ENCODE results near the gene MYL5. TPM values are rescaled to one million over a fixed set of nuclear protein-coding genes. Genes with fewer than 3 reads are reported as not detected.

The MYL5 gene
- total RNA-seq, 1 donor from 2014 or later: 27.9 TPM

DNA sequence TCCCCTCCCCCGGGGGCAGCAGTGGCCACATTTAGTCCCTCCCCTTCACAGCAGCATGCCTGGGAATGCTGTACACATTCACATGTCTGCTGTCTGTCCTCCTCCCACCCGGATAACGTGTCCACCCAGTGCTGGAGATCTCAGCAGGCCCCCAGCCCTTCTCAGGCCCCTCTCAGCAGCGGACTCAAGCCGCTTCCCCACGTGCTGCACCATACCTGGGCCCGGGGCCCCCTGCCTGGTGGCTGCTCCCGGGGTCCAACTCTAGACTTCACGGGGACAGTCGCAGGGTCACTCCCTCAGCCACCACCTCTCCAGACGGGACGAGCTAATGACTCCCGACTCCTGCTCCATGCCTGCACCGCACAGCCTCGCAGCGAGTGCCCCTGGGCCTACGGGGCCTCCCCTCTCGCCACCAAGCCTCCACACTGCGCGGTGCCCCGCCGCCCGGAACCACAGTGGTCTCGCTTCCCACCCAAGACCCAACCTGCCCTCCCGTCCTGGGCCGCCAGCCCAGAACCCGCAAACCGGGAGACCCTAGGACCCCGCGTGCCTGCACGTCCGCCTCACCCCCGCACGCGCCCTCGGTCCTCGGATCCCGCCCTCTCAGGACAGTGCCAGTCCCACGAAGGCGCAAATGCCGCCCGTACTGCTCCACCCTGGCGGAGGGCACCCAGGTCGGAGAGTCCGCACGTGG, 30.0 kb downstream of the MYL5 start:
- intact Hi-C loops (cut with micrococcal nuclease): loop anchor here (2.0 kb wide), 1 partner anchor 268 kb away; the partner anchor contains the start of gene DGKQ

DNA sequence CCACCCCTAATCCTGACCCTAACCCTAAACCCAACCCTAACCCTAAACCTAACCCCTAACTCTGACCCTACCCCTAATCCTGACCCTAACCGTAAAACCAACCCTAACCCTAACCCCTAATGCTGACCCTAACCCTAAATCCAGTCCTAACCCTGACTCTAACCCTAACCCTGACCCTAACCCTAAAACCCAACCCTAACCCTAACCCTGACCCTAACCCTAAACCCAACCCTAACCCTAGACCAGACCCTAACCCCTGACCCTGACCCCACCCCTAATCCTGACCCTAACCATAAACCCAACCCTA, 30.6 kb downstream of the MYL5 start:
- intact Hi-C loops (cut with micrococcal nuclease): loop anchor here (1.0 to 5.0 kb wide), 12 partner anchors 21 to 876 kb away; partner anchors contain the start of genes ATP5ME, DGKQ, GAK and MYL5

DNA sequence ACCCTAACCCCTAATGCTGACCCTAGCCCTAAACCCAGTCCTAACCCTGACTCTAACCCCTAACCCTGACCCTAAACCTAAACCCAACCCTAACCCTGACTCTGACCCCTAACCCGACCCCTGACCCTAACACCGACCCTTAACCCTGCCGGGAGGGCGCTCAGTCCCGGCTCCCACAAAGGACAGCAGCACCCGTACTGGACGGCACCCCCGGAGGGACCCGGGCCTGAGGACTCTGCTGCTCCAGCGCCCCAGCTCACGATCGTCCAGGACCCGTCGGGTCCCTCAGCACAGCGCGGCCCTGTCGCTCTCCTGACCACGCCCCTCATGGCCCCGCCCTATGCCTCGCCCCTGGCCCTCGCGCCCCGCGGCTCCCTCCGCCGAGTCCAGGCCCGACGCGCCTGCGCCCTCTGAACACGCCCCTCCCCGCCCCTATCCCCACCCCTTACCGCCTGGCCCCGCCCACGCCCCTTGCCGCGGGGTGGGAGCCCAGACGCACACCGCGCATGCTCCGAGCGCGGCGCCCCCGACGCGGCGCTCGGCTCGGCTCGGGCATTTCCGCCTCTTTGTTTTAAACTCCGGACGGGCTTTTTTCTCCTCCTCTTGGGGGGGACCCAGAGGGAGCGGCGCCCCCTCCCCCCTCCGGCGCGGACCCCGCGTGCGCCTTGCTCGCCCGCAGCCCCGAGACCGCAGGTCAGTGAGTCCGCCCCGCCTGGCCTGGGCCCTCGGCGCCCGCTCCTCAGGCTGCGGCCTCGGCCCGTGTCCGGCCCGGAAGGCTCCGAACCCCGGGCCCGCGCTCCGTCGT, 31.1 kb downstream of the MYL5 start, which contains the start of gene PCGF3:
Gene PCGF3 (plus strand): TSS at position 555 of the 805 bp plus-strand sequence. CDS start 27,849 bp downstream, outside the sequence.
- intact Hi-C loops (cut with micrococcal nuclease): loop anchor here (1.0 to 5.0 kb wide), 12 partner anchors 21 to 876 kb away; partner anchors contain the start of genes ATP5ME, DGKQ, GAK and MYL5

DNA sequence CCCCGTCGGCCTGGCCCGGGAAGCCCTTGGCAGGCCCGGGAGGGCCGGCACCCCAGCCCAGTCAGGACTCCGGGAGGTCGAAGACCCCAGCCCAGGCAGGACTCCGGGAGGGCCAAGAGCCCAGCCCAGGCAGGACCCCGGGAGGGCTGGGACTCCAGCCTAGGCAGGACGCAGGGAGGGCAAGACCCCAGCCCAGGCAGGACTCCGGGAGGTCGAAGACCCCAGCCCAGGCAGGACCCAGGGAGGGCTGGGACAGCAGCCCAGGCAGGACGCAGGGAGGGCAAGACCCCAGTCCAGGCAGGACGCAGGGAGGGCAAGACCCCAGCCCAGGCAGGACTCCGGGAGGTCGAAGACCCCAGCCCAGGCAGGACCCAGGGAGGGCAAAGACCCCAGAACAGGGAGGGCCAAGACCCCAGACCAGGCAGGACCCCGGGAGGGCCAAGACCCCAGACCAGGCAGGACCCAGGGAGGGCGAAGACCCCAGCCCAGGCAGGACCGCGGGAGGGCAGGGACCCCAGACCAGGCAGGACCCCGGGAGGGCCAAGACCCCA, 31.8 kb downstream of the MYL5 start:
- intact Hi-C loops (cut with micrococcal nuclease): loop anchor here (5.0 kb wide), 1 partner anchor 584 kb away; the partner anchor contains the start of gene ZNF718

DNA sequence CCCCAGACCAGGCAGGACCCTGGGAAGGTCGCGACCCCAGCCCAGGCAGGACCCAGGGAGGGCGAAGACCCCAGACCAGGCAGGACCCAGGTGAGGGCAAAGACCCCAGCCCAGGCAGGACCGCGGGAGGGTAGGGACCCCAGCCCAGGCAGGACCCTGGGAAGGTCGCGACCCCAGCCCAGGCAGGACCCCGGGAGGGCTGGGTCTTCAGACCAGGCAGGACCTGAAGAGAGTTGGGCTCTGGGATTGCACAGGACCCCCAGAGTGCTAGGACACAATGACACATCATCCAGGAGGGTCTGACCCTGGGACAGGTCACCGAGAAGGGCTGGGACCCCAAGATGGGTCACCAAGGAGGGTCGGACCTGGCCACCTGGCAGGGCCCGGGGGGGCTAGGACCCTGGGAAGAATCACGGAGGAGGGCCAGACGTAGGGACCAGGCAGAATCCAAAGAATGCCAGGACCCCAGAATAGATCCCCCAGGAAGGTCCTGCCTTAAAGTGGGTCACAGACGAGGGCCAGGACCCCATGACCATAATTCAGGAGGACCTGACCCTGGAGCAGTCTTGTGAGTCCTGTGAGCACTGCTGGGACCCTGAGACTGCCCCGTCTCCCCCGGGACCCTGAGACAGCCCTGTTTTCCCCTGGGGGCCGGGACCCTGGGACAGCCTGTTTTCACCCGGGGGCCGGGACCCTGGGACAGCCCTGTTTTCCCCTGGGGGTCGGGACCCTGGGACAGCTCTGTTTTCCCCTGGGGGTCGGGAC, 32.7 kb downstream of the MYL5 start:
- intact Hi-C loops (cut with micrococcal nuclease): loop anchor here (5.0 kb wide), 1 partner anchor 585 kb away; the partner anchor contains the start of gene ZNF718

DNA sequence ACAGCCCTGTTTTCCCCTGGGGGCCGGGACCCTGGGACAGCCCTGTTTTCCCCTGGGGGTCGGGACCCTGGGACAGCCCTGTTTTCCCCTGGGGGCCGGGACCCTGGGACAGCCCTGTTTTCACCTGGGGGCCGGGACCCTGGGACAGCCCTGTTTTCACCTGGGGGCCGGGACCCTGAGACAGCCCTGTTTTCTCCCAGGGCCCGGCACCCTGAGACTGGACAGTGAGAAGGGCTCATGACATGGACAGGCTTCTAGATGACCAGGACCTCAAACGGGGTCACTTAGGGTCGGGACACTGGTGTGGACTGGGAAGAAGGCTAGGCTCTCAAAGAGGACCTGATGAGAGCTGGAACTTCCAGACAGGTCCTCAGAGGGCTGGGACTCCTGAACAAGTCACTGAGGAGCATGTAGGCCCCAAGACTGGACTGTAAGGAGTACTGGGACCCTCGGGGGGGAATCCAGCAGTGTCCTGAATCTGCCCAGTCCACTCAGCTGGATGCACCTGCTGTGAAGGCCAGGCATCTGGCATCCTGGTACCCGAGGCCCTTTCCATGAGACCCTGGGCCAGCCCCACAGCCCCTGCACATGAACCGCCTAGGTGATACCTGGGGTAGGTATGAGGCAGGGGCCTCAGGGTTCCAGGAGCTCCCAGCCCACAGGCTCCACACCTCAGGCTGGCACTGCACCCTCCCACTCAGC, 33.7 kb downstream of the MYL5 start:
- intact Hi-C loops (cut with micrococcal nuclease): loop anchor here (5.0 kb wide), 1 partner anchor 586 kb away; the partner anchor contains the start of gene ZNF718

DNA sequence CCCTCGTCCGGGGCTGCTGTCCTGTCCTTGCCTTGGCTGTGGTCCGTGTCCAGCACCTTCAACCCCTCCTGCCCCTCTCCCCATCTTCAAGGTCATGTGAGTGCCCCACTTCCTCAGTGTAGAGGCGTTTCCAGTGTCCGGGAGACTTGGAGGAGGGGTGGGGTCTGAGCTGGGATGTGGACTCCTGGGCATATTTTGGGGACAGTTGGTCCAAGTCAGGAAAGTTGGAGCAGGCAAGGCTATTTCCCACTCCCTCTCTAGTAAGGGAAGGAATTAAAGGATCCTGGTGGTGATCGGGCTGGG, 34.2 kb downstream of the MYL5 start:
- intact Hi-C loops (cut with micrococcal nuclease): loop anchor here (5.0 kb wide), 1 partner anchor 586 kb away; the partner anchor contains the start of gene ZNF718

DNA sequence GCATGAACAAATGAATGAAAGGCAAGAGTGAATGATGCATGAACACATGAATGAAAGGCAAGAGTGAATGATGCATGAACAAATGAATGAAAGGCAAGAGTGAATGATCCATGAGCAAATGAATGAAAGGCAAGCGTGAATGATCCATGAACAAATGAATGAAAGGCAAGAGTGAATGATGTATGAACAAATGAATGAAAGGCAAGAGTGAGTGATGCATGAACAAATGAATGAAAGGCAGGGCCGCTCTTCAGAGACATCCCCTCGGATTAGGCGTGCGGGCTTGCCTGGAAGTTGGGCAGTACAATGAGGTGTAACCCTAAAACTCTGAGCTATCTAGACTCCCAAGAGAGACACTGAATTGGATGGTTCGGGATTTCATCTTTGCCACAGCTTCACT, 35.0 kb downstream of the MYL5 start:
- intact Hi-C loops (cut with micrococcal nuclease): loop anchor here (5.0 kb wide), 1 partner anchor 587 kb away; the partner anchor contains the start of gene ZNF718

DNA sequence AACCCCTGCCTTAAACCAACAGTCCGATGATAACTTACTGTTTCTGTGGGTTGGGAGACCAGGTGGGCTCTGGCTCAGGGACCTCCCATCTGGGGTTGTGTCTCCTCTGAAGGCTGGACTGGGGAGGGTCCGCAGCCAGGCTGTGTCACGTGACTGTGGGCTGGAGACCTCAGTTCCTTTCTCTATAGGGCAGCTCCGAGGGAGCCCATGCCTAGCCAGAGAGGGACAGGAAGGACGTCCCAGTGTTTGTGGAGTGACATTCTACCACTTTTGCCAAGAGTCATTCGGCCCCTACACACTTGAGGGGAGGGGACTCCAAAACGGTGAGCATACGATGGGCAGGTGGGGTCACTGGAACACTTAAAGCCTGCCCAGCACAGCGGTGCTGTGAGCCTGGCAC, 35.8 kb downstream of the MYL5 start:
- intact Hi-C loops (cut with micrococcal nuclease): no loop called here

DNA sequence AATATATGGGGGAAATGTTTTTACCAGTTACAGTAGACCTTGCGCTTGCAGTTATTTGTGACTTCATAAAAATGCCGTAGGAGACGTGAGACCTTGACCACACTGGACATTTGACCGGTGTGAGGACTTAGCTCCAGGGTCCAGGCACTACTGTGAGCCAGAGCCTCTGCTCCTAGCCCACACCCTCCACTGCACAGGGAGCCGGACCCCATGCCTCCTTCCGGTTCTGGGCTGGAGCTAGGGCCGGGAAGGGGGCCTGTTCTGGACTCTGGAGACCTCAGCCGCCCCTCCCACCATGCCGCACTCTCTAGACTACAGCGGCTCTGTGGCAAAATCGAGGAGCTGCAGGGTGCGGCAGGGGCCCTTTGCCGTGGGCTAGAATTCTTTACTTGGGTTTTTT, 36.6 kb downstream of the MYL5 start:
- intact Hi-C loops (cut with micrococcal nuclease): no loop called here

DNA sequence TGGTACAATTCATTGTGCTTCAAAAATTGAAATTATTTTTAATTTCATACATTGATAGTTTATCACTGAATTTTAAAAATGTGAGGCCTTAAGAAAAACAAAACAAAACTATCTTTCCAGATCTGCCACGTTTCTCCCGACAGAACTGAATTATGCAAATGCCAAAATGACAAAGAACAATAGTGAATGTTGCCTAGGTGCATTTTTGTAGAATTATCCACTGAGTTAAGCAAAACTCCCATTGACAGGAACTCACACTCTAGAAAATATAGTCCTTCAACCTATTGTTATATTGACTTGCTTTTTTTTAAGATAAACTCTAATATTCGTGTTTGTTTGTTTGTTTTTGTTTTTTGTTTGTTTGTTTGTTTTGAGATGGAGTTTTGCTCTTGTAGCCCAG, 37.8 kb downstream of the MYL5 start:
- intact Hi-C loops (cut with micrococcal nuclease): no loop called here

DNA sequence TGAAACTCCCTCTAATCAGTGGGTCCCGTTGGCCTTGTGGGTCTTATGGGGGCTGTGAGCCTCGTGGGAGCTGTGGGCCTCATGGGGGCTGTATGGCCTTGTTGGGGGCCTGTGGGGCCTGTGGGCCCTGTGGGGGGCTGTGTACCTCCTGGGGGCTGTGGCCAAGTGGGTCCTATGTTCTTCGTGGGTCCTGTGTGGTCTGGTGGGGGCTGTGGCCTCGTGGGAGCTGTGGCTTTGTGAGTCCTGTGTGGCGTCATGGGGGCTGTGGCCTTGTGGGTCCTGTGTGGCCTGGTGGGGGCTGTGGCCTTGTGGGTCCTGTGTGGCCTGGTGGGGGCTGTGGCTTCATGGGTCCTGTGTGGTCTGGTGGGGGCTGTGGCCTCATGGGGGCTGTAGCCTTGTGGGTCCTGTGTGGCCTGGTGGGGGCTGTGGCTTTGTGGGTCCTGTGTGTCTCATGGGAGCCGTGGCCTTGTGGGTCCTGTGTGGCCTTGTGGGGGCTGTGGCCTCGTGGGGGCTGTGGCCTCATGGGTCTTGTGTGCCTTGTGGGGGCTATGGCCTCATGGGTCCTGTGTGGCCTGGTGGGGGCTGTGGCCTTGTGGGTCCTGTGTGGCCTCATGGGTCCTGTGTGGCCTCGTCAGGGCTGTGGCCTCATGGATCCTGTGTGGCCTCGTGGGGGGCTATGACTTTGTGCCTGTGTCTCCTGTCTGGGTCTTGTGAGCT, 38.7 kb downstream of the MYL5 start:
- intact Hi-C loops (cut with micrococcal nuclease): no loop called here

DNA sequence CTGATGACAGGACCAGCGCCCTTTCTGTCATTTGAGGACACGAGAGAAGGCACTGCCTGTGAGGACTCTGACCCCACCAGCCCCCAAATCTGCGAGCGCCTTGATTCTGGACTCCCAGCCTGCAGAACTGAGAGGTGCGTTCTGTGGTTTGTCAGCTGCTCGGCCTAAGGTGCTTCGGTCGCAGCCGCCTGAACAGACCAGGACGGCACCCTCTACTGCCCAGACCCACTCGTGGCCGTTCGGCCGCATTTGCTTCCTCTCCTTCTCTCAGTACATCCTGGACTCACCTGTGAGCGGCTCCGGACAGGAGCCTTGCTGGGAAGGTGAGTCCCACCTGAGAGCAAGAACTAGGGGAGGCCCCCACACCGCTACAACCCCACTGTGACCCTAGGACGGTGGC, 39.7 kb downstream of the MYL5 start:
- intact Hi-C loops (cut with micrococcal nuclease): no loop called here

DNA sequence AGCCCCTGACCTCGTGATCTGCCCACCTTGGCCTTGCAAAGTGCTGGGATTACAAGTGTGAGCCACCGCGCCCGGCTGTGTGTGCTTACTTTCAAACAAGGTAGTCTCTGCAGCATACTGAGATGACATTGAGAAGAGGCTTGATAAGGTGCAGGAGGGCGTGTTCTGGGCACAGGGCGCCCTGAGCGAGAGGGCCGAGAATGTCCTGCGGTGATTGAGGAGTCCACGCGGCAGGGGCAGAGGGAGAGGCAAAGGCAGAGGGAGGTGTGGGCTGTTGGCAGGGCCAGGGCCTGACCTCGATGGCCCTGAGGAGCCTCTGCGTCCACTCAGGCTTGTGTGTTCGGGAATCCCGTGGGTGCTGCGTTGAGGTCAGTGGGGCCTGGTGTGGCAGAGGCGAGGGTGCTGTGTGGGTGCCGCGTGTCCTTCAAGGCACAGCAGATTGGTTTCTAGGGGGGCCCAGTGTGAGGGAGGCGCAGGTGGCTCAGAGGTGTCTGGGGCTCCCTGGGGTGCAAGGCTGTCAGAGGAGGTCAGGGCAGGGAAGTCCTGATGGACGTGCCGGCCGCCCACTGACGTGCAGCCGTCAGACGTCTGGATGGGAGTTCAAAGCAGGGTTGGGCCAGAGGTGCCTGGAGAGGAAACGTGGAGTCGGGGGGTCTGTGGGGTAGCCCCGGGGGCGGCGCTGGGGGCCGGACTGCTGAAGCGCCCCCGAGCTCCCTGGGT, 43.4 kb downstream of the MYL5 start:
- intact Hi-C loops (cut with micrococcal nuclease): no loop called here

DNA sequence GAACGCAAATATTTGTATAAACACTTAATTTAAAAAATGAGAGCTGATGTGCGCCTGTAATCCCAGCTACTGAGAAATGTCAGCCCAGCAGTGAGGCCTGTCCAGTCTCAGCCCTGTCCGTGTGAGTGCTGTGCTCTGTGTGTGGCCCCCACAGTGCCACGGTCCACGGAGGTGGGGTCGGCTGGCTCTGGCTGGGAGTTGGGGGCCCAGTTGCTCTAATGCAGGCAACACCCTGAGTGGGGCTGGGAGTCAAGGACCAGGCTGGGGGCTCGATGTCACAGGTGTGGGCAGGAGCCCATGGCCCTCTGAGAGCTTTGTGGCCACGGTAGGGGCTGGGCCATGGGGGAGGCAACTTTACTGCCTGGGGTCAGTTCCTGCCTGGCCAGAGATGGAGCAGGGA, 44.1 kb downstream of the MYL5 start:
- intact Hi-C loops (cut with micrococcal nuclease): no loop called here

DNA sequence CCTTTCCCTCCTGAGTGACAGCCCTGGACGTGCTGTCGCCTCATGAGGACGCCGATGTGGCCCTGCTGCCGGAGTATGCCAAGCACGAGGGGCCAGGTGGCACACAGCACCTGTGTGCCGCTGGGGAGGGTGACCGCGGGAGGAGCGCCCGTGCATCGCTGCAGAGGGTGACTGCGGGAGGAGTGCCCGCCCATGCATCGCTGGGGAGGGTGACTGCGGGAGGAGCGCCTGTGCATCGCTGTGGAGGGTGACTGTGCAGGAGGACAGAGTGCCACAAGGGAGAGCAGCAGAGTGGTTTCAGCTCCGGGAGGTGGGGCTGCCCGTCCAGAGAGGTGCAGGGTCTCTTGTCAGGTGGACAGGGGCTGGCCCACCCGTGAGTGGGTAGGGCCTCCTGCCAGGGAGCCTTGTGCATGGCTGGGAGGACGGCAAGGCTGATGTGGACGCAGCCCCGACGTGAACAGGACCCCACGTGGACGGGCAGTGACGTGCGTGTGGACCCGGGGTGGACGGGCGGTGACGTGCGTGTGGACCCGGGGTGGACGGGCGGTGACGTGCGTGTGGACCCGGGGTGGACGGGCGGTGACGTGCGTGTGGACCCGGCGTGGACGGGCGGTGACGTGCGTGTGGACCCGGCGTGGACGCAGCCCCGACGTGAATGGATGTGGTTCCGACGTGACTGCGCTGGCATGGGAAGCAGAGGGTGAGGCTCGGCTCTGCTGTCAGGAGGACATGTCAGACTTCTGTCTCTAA, 45.9 kb downstream of the MYL5 start:
- intact Hi-C loops (cut with micrococcal nuclease): no loop called here

DNA sequence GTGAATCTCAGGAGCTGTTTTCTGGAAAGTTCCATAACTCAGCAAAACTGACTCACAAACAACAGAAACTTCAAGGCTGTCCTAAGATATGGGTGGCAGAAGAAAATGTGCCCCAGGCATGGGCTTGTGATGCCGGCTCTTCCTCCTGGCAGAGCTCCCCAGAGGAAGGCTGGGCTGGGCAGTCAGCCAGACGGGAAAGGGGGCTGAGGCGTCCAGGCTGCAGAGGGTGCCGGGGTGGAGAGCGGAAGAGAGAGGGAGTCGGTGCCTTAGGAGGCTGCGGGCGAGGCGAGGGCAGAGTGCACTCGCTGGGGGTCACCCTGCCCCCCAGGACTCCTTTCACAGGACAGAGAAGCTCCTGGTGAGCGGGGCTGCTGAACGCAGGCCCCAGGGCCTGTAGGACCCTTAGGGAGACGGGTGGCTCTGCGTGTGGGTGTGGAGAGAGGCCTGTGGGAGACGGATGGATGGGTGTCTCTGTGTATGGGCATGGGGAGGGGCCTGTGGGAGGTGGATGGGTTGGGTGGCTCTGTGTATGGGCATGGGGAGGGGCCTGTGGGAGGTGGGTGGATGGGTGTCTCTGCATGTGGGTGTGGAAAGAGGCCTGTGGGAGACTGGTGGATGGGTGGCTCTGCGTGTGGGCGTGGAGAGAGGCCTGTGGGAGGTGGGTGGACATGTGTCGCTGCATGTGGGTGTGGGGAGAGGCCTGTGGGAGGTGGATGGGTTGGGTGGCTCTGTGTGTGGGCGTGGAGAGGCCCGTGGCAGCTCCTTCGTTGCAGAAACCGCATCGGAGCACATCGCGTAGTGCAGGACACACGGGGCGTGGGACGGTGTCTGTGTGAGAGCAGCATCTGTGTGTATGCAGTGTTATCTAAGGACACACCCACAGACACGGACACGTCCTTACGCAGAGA, 47.2 kb downstream of the MYL5 start:
- intact Hi-C loops (cut with micrococcal nuclease): no loop called here
